ENCODE data around the gene MMP13.

DNA sequence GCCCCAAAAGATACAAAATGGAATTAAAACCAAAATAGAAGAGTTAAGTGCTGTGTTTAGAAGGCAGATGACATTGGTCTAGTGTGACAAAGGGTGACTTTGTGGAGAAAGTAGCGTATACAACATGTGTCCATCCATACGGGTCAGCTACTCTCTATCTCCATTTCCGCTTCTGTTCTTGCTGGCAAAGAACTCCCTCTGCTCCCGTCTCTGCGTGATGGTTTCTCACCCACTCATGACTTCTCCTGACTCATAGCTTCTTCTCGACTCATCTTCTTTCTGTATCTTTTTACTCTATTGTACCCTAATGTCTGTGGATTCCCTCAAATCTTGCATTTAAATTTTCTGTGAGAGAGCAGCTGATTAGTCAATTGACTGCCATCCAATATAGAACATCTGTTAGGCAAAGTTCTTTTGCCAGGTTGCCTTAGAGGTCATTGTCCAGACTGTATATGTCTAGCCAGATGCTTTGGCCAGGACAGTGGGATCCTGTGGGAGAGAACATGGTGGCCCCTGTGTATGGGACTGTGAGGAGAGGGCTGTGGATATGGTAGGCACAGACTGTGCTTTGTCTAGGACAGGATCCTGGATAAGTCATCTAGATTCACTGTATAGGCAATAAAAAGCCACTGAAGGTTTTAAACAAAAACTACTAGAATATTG, 28.4 kb downstream of the MMP13 start:
- TF ChIP-seq, protein P1, sequence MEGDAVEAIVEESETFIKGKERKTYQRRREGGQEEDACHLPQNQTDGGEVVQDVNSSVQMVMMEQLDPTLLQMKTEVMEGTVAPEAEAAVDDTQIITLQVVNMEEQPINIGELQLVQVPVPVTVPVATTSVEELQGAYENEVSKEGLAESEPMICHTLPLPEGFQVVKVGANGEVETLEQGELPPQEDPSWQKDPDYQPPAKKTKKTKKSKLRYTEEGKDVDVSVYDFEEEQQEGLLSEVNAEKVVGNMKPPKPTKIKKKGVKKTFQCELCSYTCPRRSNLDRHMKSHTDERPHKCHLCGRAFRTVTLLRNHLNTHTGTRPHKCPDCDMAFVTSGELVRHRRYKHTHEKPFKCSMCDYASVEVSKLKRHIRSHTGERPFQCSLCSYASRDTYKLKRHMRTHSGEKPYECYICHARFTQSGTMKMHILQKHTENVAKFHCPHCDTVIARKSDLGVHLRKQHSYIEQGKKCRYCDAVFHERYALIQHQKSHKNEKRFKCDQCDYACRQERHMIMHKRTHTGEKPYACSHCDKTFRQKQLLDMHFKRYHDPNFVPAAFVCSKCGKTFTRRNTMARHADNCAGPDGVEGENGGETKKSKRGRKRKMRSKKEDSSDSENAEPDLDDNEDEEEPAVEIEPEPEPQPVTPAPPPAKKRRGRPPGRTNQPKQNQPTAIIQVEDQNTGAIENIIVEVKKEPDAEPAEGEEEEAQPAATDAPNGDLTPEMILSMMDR (IDR thresholded peaks at IDR 0.05), result no peak
- TF ChIP-seq POLR2A (IDR thresholded peaks at IDR 0.05), result no peak

Data from esophagus squamous epithelium (tissue), 4 donors.